Measurements from ENCODE around the gene REXO4.

Gene REXO4

DNA sequence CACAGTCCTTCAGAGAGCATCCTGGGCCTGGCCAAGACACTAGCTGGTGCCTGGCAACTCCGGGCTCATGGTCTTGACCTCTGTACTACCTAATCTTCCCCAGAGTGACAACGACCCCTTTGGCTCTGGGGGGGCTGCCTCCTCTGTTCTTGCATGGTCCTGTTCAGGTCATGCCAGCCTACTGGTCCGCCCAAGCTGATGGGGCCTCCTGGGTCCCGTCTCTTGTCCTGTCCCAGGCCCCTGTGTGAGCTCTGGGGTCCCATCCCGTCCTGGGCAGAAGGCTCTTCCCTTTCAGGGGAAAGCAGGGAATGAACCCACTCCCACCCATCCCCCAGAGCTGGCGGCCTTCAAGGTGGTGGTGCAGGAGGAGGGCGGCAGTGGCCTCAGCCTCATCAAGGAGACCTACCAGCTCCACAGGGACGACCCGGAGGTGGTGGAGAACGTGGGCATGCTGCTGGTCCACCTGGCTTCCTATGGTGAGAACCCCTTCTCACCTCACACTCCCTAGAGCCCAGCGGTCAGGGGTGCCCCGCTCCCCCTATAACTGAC, 13.3 kb downstream of the REXO4 start:
- no peak for DNase-seq (ENCODE audit: low spot score)
- Histone ChIP-seq H3K14ac (ENCODE audit: low read length) (no peak overlapping the region), H3K23ac (ENCODE audit: low read depth, low read length, poor library complexity) (peak overlapping the region; percentile 52), H3K9ac (ENCODE audit: low read depth, low read length, poor library complexity) (peak overlapping the region; percentile 30), H3K4ac (ENCODE audit: low read length) (no peak overlapping the region), H3K4me1 (ENCODE audit: control insufficient read depth in 2 of 2, insufficient read depth in 1 of 2, low read depth in 1 of 2, low read length in 2 of 2) (no peaks in the 10 kb centered on the region), H4K91ac (ENCODE audit: low read depth, low read length, poor library complexity) (no peak overlapping the region), H2BK5ac (ENCODE audit: low read length) (no peak overlapping the region), H2BK120ac (ENCODE audit: low read depth, low read length) (no peak overlapping the region), H3K27ac (replicated peaks; ENCODE audit: low read length) (no peak overlapping the region), H3K4me3 (ENCODE audit: low read length in 2 of 2) (no peak overlapping the region), H2BK15ac (ENCODE audit: low read length) (no peak overlapping the region), H3K4me2 (ENCODE audit: insufficient read depth, low read length, poor library complexity, severe bottlenecking) (no peak overlapping the region), H3K79me1 (ENCODE audit: low read depth, low read length) (no peaks in the 10 kb centered on the region), H2AK5ac (ENCODE audit: low read depth, low read length) (no peak overlapping the region), H4K8ac (ENCODE audit: low read depth, low read length) (no peak overlapping the region), H3K27me3 (ENCODE audit: control insufficient read depth in 3 of 3, insufficient read depth in 3 of 3, low read depth in 1 of 3, low read length in 3 of 3) (no peaks in the 10 kb centered on the region), H2BK12ac (ENCODE audit: low read length) (no peak overlapping the region), H3K18ac (ENCODE audit: low read length) (no peak overlapping the region), H2AFZ (ENCODE audit: low read length) (no peak overlapping the region), H3K36me3 (replicated peaks in 1 of 2; ENCODE audit: control insufficient read depth in 2 of 2, insufficient read depth in 2 of 2, low read length in 2 of 2) (peaks cover 35 to 61% of the 10 kb centered on the region in 2 donors), H3K9me3 (replicated peaks in 1 of 2; ENCODE audit: control insufficient read depth in 2 of 2, insufficient read depth in 1 of 2, low read depth in 1 of 2, low read length in 2 of 2) (no peaks in the 10 kb centered on the region)
- no CpG with 5 or more reads among the region's 12 CpGs for WGBS, 2 donors (ENCODE audit: extremely low coverage in 2 of 2, insufficient read length in 2 of 2, insufficient replicate concordance in 1 of 2)

GRCh38 chr9:133403766-133404453, 13.9 kb downstream of the REXO4 start:
- Histone ChIP-seq H4K91ac (ENCODE audit: low read depth, low read length, poor library complexity) (peak overlapping the region; percentile 82), H3K27ac (replicated peaks; ENCODE audit: low read length) (no peak overlapping the region), H2BK12ac (ENCODE audit: low read length) (no peak overlapping the region), H2AFZ (ENCODE audit: low read length) (no peak overlapping the region), H3K18ac (ENCODE audit: low read length) (no peak overlapping the region), H3K4me3 (ENCODE audit: low read length in 2 of 2) (no peak overlapping the region), H2AK5ac (ENCODE audit: low read depth, low read length) (no peak overlapping the region), H3K9ac (ENCODE audit: low read depth, low read length, poor library complexity) (peak overlapping the region; percentile 3), H2BK5ac (ENCODE audit: low read length) (no peak overlapping the region), H3K9me3 (replicated peaks in 1 of 2; ENCODE audit: control insufficient read depth in 2 of 2, insufficient read depth in 1 of 2, low read depth in 1 of 2, low read length in 2 of 2) (no peaks in the 10 kb centered on the region), H3K4ac (ENCODE audit: low read length) (no peak overlapping the region), H3K23ac (ENCODE audit: low read depth, low read length, poor library complexity) (peak overlapping the region; percentile 23), H3K4me1 (ENCODE audit: control insufficient read depth in 2 of 2, insufficient read depth in 1 of 2, low read depth in 1 of 2, low read length in 2 of 2) (no peaks in the 10 kb centered on the region), H2BK120ac (ENCODE audit: low read depth, low read length) (no peak overlapping the region), H3K36me3 (replicated peaks in 1 of 2; ENCODE audit: control insufficient read depth in 2 of 2, insufficient read depth in 2 of 2, low read length in 2 of 2) (peaks cover 35 to 55% of the 10 kb centered on the region in 2 donors), H4K8ac (ENCODE audit: low read depth, low read length) (no peak overlapping the region), H3K4me2 (ENCODE audit: insufficient read depth, low read length, poor library complexity, severe bottlenecking) (no peak overlapping the region), H3K27me3 (ENCODE audit: control insufficient read depth in 3 of 3, insufficient read depth in 3 of 3, low read depth in 1 of 3, low read length in 3 of 3) (no peaks in the 10 kb centered on the region), H3K14ac (ENCODE audit: low read length) (no peak overlapping the region), H3K79me1 (ENCODE audit: low read depth, low read length) (no peaks in the 10 kb centered on the region), H2BK15ac (ENCODE audit: low read length) (no peak overlapping the region)
- WGBS, 2 donors (ENCODE audit: extremely low coverage in 2 of 2, insufficient read length in 2 of 2, insufficient replicate concordance in 1 of 2): no CpG with 5 or more reads among the region's 16 CpGs
- DNase-seq (ENCODE audit: low spot score): no peak

DNA sequence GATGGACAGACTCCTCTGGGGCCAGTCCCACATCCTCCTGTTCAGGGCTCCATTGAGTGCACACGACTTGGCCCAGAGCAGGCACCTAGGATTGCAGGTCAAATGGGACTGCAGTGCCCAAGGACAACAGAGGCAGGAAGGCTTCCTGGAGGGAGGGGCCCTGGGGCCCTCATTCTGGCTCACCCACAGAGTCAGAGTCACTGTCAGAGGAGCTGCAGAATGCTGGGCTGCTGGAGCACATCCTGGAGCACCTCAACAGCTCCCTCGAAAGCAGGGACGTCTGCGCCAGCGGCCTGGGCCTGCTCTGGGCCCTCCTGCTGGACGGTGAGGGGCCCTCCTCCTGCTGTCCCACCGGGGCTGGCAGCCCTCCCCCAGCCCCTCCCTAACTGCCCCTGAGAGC, 15.1 kb downstream of the REXO4 start:
- H3K18ac ChIP-seq (ENCODE audit: low read length): no peak overlapping the region
- H2BK15ac ChIP-seq (ENCODE audit: low read length): no peak overlapping the region
- H3K4me2 ChIP-seq (ENCODE audit: insufficient read depth, low read length, poor library complexity, severe bottlenecking): no peak overlapping the region
- WGBS, 2 donors (ENCODE audit: extremely low coverage in 2 of 2, insufficient read length in 2 of 2, insufficient replicate concordance in 1 of 2): no CpG with 5 or more reads among the region's 7 CpGs
- no peak overlapping the region for H2BK12ac ChIP-seq (ENCODE audit: low read length)
- no peak for DNase-seq (ENCODE audit: low spot score)
- H3K4me1 ChIP-seq (ENCODE audit: control insufficient read depth in 2 of 2, insufficient read depth in 1 of 2, low read depth in 1 of 2, low read length in 2 of 2): no peaks in the 10 kb centered on the region
- H3K79me1 ChIP-seq (ENCODE audit: low read depth, low read length): no peaks in the 10 kb centered on the region
- no peak overlapping the region for H2BK120ac ChIP-seq (ENCODE audit: low read depth, low read length)
- H3K9ac ChIP-seq (ENCODE audit: low read depth, low read length, poor library complexity): peak overlapping the region; percentile 30
- no peaks in the 10 kb centered on the region for H3K27me3 ChIP-seq (ENCODE audit: control insufficient read depth in 3 of 3, insufficient read depth in 3 of 3, low read depth in 1 of 3, low read length in 3 of 3)
- no peak overlapping the region for H2AK5ac ChIP-seq (ENCODE audit: low read depth, low read length)
- H3K27ac ChIP-seq (replicated peaks; ENCODE audit: low read length): no peak overlapping the region
- H3K36me3 ChIP-seq (replicated peaks in 1 of 2; ENCODE audit: control insufficient read depth in 2 of 2, insufficient read depth in 2 of 2, low read length in 2 of 2): peaks cover 32 to 44% of the 10 kb centered on the region in 2 donors
- no peak overlapping the region for H2AFZ ChIP-seq (ENCODE audit: low read length)
- no peaks in the 10 kb centered on the region for H3K9me3 ChIP-seq (replicated peaks in 1 of 2; ENCODE audit: control insufficient read depth in 2 of 2, insufficient read depth in 1 of 2, low read depth in 1 of 2, low read length in 2 of 2)
- no peak overlapping the region for H3K4ac ChIP-seq (ENCODE audit: low read length)
- no peak overlapping the region for H4K8ac ChIP-seq (ENCODE audit: low read depth, low read length)
- no peak overlapping the region for H4K91ac ChIP-seq (ENCODE audit: low read depth, low read length, poor library complexity)
- no peak overlapping the region for H3K23ac ChIP-seq (ENCODE audit: low read depth, low read length, poor library complexity)
- no peak overlapping the region for H3K14ac ChIP-seq (ENCODE audit: low read length)
- no peak overlapping the region for H3K4me3 ChIP-seq (ENCODE audit: low read length in 2 of 2)
- H2BK5ac ChIP-seq (ENCODE audit: low read length): no peak overlapping the region

GRCh38 chr9:133401588-133401987, 16.2 kb downstream of the REXO4 start:
- peaks cover 0 to 2% (median 0%) of the 10 kb centered on the region in 3 experiments for H3K27me3 ChIP-seq (ENCODE audit: control insufficient read depth in 3 of 3, insufficient read depth in 3 of 3, low read depth in 1 of 3, low read length in 3 of 3)
- H3K36me3 ChIP-seq (replicated peaks in 1 of 2; ENCODE audit: control insufficient read depth in 2 of 2, insufficient read depth in 2 of 2, low read length in 2 of 2): peaks cover 25 to 33% of the 10 kb centered on the region in 2 donors
- H3K9ac ChIP-seq (ENCODE audit: low read depth, low read length, poor library complexity): no peak overlapping the region
- no peak overlapping the region for H3K4me2 ChIP-seq (ENCODE audit: insufficient read depth, low read length, poor library complexity, severe bottlenecking)
- no peaks in the 10 kb centered on the region for H3K79me1 ChIP-seq (ENCODE audit: low read depth, low read length)
- H2AFZ ChIP-seq (ENCODE audit: low read length): no peak overlapping the region
- H3K14ac ChIP-seq (ENCODE audit: low read length): no peak overlapping the region
- H2BK12ac ChIP-seq (ENCODE audit: low read length): no peak overlapping the region
- no peak overlapping the region for H3K4ac ChIP-seq (ENCODE audit: low read length)
- H3K27ac ChIP-seq (replicated peaks; ENCODE audit: low read length): no peak overlapping the region
- no peaks in the 10 kb centered on the region for H3K9me3 ChIP-seq (replicated peaks in 1 of 2; ENCODE audit: control insufficient read depth in 2 of 2, insufficient read depth in 1 of 2, low read depth in 1 of 2, low read length in 2 of 2)
- H2BK15ac ChIP-seq (ENCODE audit: low read length): no peak overlapping the region
- no peak overlapping the region for H2BK120ac ChIP-seq (ENCODE audit: low read depth, low read length)
- H2AK5ac ChIP-seq (ENCODE audit: low read depth, low read length): no peak overlapping the region
- H4K8ac ChIP-seq (ENCODE audit: low read depth, low read length): peak overlapping the region; percentile 32
- DNase-seq (ENCODE audit: low spot score): no peak
- H3K4me3 ChIP-seq (ENCODE audit: low read length in 2 of 2): no peak overlapping the region
- H4K91ac ChIP-seq (ENCODE audit: low read depth, low read length, poor library complexity): no peak overlapping the region
- no peak overlapping the region for H3K23ac ChIP-seq (ENCODE audit: low read depth, low read length, poor library complexity)
- H3K4me1 ChIP-seq (ENCODE audit: control insufficient read depth in 2 of 2, insufficient read depth in 1 of 2, low read depth in 1 of 2, low read length in 2 of 2): peaks cover 0 to 3% of the 10 kb centered on the region in 2 donors
- H2BK5ac ChIP-seq (ENCODE audit: low read length): peak overlapping the region; percentile 32
- H3K18ac ChIP-seq (ENCODE audit: low read length): no peak overlapping the region
- no CpG with 5 or more reads among the region's 6 CpGs for WGBS, 2 donors (ENCODE audit: extremely low coverage in 2 of 2, insufficient read length in 2 of 2, insufficient replicate concordance in 1 of 2)
